Superior temporal gyrus (tissue), 1 donor: ENCODE results near the gene TNFSF8.

ENCODE experiments used
- DNase-seq: peaks from one replicate; pipeline ENCODE4 v3.0.0-alpha.2; 2016; ENCODE audit errors: extremely low spot score

TNFSF8 gene, protein sequence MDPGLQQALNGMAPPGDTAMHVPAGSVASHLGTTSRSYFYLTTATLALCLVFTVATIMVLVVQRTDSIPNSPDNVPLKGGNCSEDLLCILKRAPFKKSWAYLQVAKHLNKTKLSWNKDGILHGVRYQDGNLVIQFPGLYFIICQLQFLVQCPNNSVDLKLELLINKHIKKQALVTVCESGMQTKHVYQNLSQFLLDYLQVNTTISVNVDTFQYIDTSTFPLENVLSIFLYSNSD

DNA sequence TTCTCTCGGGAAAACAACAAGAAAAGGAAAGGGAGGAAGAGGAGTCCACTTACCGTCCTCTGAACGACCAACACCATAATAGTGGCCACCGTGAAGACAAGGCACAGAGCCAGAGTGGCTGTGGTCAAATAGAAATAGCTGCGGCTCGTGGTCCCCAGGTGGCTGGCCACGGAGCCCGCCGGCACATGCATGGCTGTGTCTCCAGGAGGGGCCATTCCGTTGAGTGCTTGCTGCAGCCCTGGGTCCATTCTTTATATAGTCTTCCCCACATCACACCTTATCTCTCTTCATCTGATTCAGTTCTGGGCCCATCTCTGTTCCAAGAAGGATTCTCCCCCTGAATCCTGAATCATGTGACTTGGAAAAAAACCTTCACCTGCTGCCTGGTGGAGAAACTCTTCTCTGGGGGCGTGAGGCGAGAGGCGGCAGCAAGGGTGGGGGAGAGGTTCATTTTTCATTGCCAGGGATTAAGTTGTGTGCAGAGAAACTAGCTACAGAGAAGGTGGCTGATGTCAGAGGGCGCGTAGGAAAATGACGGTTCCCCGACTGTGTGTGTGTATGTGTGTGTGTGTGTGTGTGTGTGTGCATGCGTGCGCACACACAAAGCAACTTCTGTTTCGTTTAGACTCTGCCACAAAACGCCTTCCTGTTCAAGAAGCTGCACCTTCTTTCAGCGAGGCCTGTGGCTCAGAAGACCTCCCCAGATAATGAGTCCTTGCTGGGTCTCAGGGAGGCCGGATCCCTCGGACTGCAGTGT is at the start of gene TNFSF8:
TNFSF8 (minus strand) TSS at position 536 of the 757 bp plus-strand sequence; CDS start at position 248, 288 bp downstream.
- no peak for DNase-seq

DNA sequence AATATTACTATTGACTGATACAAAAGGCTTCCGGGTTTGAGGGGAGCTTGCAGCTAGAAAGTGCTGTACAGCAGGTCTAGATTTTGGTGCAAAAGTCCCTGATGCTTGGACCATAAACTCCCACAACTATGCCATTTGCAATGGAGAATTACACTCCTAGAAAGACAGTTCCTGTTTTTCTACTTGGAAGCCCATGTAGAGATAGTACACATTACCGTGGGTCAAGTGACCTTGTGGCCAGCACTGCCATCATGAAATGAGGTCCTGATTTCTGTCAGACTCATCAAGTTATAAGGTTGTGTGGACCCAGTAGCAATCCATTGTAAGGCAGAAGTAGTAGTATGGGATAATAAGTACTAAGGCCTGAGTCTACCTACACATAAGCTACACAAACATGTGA is 42.8 kb upstream of the TNFSF8 start:
- no peak for DNase-seq

DNA sequence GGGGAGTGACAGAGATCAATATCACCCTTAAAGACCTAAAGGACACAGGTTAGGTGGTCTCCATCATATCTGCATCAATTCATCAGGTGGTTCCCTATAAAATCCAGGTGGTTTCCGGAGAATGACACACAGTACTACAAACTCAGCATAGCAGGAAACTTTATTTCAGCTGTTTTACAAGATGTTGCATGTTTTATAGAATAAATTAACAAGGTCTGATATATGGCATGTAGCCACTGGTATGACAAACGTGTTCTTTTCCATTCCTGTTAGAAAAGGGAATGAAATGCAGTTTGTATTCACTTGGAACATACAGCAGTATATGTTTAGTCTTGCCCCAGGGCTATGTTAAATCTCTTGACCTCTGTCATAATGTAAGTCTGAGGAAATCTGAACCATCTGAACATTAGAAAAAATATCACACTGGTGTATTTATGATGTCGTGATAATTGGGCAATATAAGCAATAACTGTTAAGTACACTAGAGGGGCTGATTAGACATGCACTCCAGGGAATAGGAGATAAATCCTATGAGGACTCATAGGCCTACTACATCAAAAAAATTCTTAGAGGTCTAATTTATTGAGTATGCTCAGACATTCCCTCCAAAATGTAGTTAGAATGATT is 42.2 kb upstream of the TNFSF8 start:
- DNase-seq: no peak

DNA sequence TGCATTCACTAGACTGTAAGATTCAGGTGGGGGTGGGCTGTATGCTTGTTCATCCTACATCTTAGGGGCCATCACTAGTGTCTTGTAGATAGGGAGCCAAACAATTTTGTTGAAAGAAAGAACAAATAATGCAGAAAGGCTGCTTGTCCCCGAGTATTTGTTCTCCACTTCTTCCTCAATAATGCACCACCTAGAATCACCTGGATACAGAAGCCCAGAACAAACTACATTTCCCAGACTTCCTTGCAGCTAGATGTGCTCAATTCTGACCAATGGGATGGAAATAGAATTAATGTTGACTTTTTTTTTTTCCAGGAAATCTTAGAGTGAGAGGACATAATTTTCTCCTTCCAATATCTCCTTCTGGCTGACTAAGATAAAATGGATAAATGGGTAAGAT is 38.9 kb upstream of the TNFSF8 start:
- DNase-seq: no peak

DNA sequence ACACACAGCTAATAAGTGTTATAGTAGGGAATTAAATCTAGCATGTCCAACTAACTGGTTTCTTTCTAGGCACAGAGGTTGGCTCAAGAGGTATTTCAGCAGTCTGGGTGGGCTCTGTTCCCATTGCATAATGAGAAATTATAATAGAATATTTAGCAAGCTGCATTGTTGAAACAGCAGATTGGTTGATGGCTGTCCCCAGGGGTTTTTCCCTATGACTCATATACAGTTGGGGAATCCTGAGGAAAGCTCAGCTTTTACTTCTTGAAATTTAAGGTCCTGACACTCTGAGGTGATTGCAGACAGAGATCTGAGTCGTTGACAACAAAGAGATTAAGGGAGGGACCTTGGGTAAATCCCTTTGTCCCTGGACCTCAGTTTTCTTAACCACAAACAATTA is 38.3 kb upstream of the TNFSF8 start:
- no peak for DNase-seq

DNA sequence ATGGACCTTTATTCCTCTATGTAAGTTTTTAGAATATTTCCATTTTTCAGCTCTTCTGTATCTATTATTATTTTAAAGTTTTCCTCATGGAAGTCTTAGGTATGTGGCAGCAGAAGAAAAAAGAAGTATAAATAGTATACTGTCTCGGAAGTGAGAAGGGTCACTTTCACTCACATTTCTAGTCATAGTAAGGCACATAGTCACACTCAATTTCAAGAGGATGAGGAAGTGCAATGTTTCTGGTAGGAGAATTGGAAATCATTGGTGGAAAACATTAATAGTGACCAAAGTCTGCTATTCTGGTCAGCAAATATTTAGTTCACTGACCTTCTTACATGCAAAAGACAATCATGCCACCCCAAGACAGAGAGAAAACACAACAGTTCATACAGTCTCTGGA is 35.2 kb upstream of the TNFSF8 start:
- DNase-seq: no peak

DNA sequence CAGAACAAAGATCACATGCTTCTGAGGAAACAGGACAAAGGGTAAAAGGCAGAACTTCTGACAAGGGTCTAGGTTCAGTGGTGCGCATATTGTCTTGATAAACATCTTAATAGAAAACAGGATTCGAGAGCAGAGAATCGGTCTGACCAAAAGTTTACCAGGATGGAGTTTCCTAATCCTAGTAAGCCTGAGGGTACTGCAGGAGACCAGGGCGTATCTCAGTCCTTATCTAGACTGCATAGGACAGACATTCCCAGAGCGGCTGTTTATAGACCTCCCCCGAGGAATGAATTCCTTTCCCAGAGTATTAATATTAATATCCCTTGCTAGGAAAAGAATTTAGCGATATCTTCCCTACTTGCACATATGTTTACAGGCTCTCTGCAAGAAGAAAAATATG is 32.4 kb upstream of the TNFSF8 start:
- DNase-seq: no peak

DNA sequence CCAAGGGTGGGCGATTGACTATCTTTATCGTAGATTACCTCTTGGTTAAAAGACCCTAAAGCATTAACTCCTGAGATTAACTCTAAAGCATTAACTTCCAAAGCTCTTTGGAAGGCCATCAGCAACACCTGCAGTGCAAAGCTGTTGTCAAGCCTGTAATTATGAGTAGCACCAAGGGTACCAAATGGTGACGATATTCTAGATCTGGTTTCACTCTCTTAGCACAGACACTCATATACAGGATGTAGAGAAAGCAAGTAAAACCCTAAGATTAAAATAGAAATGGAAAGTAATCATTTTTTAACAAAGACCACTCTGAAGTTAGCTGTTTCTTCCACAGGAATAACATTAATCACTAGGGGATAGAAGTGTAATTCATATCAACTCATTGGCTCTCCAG is 29.9 kb upstream of the TNFSF8 start:
- no peak for DNase-seq

DNA sequence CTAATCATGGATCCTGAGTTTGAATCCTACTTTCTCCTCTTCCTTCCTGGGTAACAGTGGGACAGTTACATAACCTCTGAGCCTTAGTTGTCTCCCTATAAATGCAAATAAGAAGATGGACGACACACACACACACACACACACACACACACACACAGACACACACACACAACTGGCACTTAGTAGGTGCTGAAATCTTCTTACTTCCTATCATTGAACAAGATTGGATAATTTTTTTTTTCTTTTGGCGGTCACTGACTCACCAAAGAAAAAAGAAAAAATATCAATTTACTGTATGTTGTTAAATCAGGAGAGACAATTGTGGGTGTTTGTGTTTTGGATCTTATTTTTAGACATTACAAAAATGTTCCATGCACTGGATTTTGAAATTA is 28.4 kb upstream of the TNFSF8 start:
- no peak for DNase-seq

DNA sequence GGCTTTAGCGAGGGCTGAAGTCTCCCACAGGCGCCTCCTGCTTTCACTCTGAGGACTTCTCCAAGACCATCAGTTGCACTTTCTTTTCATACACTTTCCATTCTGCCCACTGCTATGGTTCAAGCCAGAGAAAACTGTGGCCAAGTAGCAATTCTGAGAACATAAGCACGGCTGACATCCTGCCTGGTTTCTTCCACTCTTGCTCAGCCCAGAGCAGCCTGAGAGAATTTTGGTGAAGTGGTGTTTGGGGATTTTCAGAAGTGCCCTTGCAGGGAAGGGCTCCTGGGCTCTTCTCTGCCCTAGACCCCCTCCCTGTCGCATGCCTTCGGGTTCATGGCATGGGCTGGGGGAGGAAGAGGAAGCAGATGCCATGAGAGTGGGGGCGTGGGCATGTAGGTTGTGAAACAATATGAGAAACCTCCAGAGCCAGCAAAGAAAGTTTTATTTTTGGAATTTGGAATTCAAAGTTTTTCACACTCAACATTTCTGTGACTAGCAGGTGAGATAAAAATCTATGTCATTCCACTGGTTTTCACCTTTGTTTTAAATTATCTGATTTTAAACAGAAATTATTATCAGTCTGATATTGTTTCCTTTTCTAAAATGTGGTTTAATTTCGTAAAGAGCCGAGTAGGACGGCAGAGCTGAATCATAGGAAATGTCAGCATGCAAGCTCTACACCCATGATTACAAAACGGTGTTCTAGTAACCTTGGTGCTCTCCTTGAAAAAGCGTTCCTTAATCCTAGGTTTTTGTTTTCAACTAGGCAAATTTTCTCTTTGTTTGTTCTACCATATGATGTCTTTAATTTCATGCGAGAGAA is 27.8 kb upstream of the TNFSF8 start:
- DNase-seq: peak; percentile 18

DNA sequence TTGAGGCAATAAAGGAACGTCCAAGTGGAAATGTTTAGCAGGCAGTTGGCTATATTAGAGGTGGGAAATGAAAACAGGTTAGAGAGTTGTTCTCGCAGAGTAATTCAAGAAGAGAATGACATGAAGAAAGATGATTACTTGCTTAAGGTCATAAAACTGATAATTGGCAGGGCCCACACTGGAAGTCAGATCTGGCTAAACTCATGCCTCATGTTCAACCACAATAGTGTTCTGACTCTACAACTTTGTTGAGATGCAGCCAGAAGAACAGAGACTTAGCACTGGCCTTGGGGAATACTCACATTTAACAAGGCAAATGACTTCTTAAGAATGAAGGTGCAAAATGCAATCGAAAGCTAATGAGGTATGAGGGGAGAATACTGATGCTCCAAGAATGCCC is 27.2 kb upstream of the TNFSF8 start:
- DNase-seq: no peak

DNA sequence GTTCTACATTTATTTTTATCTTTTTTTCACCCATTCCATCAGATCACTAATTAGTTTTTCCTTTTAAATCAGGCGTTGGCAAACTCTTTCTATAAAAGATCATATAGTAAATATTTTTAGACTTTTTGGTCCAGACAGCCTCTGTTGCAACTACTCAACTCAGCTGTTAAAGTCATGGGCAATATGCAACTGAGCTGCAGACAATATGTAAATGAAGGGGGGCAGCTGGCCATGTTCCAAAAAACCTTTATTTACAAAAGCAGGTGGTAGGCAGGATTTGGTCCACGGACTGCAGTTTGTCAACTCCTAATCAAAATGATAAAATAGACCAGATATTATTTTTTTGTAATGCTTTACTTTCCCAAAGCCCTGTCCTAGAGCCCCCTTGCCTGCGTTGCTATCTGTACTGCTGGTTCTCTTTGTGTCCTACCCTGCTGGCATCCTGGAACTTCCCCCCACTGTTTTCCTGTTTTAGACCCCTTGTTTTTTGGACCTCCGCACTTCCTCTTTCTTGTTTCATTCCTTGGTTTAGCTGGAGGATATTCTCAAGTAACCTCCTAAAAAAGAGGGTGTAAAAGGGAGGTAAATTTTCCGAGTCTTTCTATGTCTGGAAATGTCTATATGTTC is 24.7 kb upstream of the TNFSF8 start:
- DNase-seq: no peak

DNA sequence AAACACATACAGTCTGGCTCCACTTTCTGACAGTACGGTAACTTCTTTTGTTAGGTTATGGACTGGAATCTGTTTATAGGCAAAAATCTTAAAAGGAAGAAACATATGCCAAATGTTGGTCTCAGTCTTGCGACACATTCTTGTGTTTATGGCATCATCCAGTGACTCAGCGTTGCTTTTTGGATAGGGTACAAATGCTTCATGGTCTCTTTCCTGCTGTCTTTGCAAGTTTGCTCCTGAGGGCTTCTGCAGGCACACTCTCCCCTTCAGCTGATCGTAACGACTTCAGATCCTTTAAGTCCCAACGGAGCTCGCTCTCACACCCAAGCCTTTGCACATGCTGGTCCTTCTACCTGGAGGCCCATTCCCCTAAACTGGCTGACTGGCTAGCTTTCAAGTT is 23.6 kb upstream of the TNFSF8 start:
- peak; percentile 53 for DNase-seq

DNA sequence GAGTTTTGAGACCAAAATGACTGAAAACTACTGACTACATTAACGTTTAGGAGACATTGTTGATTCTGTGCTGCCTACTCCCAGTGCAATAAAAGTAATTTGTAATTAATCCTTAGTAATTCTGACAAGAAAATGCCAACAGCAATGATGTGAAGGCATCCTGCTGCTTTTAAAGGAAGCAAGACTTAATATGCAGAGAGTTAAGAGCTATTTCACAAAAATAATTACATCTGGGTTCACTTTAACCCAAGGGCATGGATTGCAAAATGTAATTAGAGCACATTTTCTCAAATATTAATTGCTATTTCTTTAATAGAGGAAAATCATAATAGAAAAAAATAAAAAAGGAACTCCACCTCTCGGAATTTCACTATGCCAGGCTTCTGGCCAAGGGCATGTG is 22.7 kb upstream of the TNFSF8 start:
- no peak for DNase-seq

DNA sequence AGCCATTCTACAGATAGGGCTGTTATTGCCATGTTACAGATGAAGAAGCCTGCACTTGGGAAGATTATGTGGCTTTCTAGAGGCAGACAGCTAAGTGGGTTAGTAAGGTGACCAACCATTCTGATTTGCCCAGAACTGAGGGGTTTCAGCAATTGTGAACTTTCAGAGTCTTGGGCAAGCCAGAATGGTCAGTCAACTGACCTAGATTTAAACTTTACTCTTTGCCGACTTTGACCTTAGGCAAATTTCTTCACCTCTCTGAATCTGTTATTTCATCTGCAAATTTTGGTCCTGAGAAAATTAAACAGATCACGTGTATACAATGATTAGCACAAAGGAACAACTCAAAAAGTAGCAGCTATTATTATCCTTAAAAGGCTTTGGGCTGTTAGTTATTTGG is 20.4 kb upstream of the TNFSF8 start:
- DNase-seq: no peak

DNA sequence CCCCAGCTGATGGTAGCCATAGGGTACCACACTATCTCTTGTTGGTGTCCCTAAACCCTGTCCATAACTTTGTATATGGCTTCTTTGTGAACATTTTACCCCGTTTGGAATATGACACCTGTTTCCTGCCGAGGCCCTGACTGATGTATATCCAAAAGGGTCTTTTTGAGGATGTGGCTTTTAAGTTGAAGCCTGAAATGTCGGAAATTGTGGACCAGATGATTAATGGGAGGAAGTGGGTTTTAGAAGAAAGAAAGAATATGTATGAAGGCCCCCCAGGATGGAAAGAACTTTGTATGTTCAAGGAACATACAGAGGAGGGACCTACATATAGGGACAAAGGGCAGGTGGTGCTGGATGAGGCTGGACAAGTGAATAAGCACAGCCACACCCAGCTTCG is 16.7 kb upstream of the TNFSF8 start:
- no peak for DNase-seq

DNA sequence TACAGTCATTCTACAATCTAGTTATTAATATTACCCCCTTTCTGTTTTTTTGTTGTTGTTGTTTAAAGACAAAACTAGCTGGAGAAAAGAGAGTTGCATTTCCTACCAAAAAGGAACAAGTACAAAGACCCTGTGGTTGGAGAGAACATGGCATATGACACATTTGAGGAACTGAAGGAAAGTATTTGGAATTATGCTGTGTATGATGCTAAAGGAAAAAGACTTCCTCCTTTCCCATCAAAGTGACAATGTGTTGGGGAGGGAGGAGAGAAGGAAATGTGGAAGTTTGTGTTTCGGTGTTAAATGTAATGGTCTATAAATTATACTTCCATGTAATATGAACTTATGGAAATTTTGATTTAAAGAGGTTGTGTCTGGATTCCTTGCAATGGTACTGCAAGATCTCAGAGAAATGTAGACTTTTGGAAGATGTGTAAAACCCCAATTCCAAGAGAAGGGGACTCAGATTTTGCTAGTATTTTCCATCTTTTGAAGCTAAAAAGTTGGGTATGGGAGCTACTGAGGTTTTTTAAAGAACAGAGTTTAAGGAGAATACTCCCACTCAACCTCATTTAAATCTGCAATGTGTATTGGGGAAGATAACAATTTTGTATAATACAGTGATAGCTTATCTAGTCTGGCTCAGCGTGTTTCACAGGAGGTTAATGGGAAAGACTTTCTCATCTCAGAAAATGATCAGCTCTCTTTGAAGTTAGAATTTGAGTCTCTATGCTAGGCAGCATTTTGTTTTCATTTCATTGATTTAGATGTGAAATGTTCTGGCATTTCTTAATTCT is 15.4 kb upstream of the TNFSF8 start:
- no peak for DNase-seq

DNA sequence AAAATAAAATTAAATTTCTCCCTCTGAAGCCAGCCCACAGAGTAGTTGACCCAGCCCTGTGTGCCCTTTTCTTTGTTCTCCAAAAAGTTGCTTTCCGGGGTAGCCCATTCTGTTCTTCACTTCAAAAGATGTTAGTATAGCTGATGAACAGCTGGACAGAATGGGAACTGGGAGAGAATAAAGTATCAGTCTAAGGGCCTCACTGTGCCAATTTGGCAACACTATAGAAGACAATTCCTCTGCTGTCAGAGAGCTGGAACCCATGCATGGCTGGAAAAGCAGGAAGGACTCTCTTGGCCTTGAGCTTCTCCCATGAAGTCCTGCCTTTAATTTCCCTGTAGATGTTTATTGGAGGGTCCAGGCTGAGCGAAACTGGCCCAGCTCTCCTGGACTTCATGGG is 11.0 kb upstream of the TNFSF8 start:
- no peak for DNase-seq

DNA sequence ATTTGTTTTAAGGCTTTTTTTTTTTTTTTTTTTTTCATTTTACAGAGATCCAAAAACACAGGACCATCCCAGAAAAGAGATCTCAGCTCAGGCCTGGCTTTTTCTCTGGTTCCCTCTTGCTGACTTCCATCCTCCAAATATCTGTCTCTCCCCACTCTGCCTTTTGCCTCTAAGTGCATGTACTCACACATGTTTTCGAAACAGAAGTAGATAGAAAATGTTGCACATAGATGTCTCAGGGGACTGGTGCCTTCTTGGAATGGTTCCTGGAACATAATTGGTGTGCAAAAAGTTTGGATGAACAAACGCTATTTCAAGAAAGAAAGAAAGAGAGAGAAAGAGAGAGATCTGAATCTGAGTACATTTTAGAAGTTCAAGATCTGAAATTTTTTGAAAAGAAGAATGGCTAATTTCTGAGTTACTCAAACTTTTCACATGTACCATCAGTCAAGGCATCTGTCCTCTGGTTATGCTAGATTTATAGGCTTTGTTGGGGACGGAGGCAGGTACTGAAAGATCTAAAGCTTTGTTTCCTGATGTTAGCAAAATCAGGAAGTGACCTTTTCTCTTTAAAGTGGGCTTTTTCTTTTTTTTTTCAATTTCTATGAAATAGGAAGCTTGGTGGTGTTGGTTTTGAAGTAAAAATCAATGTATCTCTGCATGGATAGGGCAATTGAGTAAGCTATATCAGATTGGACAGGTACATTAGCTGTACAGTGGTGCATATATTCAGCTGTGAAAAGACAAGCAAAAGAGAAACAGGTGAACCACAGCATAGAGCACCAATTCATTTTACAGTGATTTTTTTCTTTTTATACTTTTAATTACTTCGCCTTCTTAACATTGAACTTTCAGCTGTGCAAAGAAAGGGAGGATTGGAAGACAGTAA is 8.5 kb upstream of the TNFSF8 start:
- DNase-seq: no peak

DNA sequence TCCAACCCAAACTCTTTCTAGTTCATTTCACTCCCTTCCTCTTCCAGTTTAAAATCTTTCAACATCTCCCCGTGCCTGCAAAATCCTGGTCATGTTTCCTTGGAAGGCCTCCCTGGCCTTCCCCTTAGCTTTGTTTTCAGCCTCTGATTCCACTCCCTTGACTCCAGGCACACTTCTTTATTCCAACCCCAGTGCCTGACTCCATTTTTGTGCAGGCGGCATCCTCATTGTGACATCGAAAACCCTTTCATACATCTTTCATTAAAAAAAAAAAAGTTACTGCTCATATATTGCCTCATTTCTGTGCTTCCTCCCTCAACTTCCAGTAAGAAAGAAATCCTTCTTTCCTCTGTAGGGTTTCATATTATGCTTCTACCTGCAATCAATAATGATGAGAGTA is 7.1 kb upstream of the TNFSF8 start:
- DNase-seq: no peak
